Measurements from ENCODE around the gene TEX12.

GRCh38 chr11:112132737-112133136 is 34.4 kb upstream of the TEX12 start:
- TF ChIP-seq POLR2A (IDR thresholded peaks at IDR 0.05; ENCODE audit: low read length) = no peak
- no peak for TF ChIP-seq GATA1 (IDR thresholded peaks at IDR 0.05; ENCODE audit: low read depth, low read length)

Measured in erythroblast (primary cell).